Dendritic cell treated with granulocyte-macrophage colony-stimulating factor and Interleukin-4, amounts not matched to agents 40 ng/mL and 50 ng/mL, for 4 days (primary cell): ENCODE measurements around the gene RABGGTA.

Experiments
- H3K27ac Mint-ChIP-seq: one replicate; pipeline ENCODE4 v1.8.0; 2022; ENCODE audit warnings: mild to moderate bottlenecking, mixed read lengths
- H3K27me3 Mint-ChIP-seq: one replicate; pipeline ENCODE4 v1.8.0; 2022; ENCODE audit warnings: mild to moderate bottlenecking, mixed read lengths
- H3K36me3 Mint-ChIP-seq: one replicate; pipeline ENCODE4 v1.8.0; 2022; ENCODE audit warnings: low read depth, mixed read lengths
- H3K4me1 Mint-ChIP-seq: one replicate; pipeline ENCODE4 v1.8.0; 2022; ENCODE audit warnings: low read depth, mixed read lengths
- H3K4me3 Mint-ChIP-seq: one replicate; pipeline ENCODE4 v1.8.0; 2022; ENCODE audit warnings: mild to moderate bottlenecking, moderate library complexity, mixed read lengths
- H3K9me3 Mint-ChIP-seq: one replicate; pipeline ENCODE4 v1.8.0; 2022; ENCODE audit warnings: mixed read lengths
- intact Hi-C: fragments of 100-400 bp; cut with micrococcal nuclease; formaldehyde crosslinking; loops from one replicate; pipeline ENCODE4 v1.15.0; 2022

Gene RABGGTA

GRCh38 chr14:24264298-24264697 is 7.1 kb downstream of the RABGGTA start:
- H3K4me3 Mint-ChIP-seq: no peak overlapping the region
- peaks cover 20% of the 10 kb centered on the region for H3K4me1 Mint-ChIP-seq
- no peaks in the 10 kb centered on the region for H3K9me3 Mint-ChIP-seq
- H3K36me3 Mint-ChIP-seq: peaks cover 72% of the 10 kb centered on the region
- no peaks in the 10 kb centered on the region for H3K27me3 Mint-ChIP-seq
- no peak overlapping the region for H3K27ac Mint-ChIP-seq
- intact Hi-C loops: no loop called here

GRCh38 chr14:24263848-24264247 is 7.5 kb downstream of the RABGGTA start:
- Mint-ChIP-seq H3K36me3 (peaks cover 72% of the 10 kb centered on the region), H3K4me1 (peaks cover 18% of the 10 kb centered on the region), H3K27ac (no peak overlapping the region), H3K27me3 (no peaks in the 10 kb centered on the region), H3K9me3 (no peaks in the 10 kb centered on the region), H3K4me3 (no peak overlapping the region)
- intact Hi-C loops: no loop called here

GRCh38 chr14:24262821-24263733 is 8.3 kb downstream of the RABGGTA start, which contains the start of gene TGM1:
TSS of gene TGM1 (minus strand) at chr14:24263177. CDS start at chr14:24262352, 825 bp downstream.
- Mint-ChIP-seq H3K4me1 (peaks cover 18% of the 10 kb centered on the region), H3K27ac (no peak within 1 kb of the TSS), H3K9me3 (no peaks in the 10 kb centered on the region), H3K27me3 (no peaks in the 10 kb centered on the region), H3K36me3 (peaks cover 72% of the 10 kb centered on the region), H3K4me3 (no peak within 1 kb of the TSS)
- intact Hi-C loops: no loop called here

GRCh38 chr14:24261969-24262327 is 9.4 kb downstream of the RABGGTA start:
- Mint-ChIP-seq H3K4me1 (peaks cover 13% of the 10 kb centered on the region), H3K9me3 (no peaks in the 10 kb centered on the region), H3K4me3 (no peak overlapping the region), H3K27me3 (no peaks in the 10 kb centered on the region), H3K27ac (no peak overlapping the region), H3K36me3 (peaks cover 66% of the 10 kb centered on the region)
- intact Hi-C loops: no loop called here

DNA sequence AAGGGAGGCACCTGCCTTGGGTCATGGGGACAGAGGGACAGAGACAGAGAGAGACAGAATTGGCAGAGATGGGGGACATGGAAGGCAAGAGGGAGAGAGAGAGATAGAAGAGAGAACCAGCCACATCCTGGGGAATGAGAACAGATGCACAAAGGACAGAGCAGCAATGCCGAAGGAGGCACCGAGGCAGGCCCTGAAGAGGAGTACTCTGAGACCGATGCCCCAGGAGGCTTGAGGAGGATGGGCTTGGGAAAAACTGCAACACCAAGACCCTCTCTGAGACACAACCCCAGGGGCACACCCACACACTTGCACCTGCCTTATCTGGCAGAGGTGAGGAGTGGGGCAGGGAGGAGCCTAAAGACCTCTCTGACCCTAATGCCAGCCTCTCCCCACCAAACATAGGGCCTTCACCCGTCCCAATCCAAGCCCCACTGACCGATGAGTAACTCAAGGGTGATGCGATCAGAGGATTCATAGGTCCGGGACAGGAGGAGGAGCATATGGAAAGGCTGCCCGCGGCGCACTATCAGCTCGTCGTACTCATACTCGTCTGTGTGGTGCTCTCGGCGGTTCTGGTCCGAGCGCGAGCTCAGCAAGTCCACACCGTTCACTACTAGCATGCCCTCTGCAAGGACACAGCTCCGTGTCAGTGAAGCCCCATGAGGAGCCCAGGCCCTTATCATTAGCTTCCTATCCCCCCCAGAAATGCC is 10.0 kb downstream of the RABGGTA start:
- Mint-ChIP-seq H3K4me3 (no peak overlapping the region), H3K27me3 (no peaks in the 10 kb centered on the region), H3K27ac (no peak overlapping the region)

GRCh38 chr14:24260780-24261157 is 10.6 kb downstream of the RABGGTA start:
- H3K4me1 Mint-ChIP-seq: peaks cover 1% of the 10 kb centered on the region
- no peaks in the 10 kb centered on the region for H3K9me3 Mint-ChIP-seq
- peaks cover 62% of the 10 kb centered on the region for H3K36me3 Mint-ChIP-seq
- H3K4me3 Mint-ChIP-seq: no peak overlapping the region
- intact Hi-C loops: no loop called here
- H3K27ac Mint-ChIP-seq: no peak overlapping the region
- no peaks in the 10 kb centered on the region for H3K27me3 Mint-ChIP-seq

More for the DNA sequence above, 10.0 kb downstream of the RABGGTA start:
- peaks cover 64% of the 10 kb centered on the region for H3K36me3 Mint-ChIP-seq
- no peaks in the 10 kb centered on the region for H3K9me3 Mint-ChIP-seq
- intact Hi-C loops: no loop called here
- H3K4me1 Mint-ChIP-seq: peaks cover 8% of the 10 kb centered on the region

- Mint-ChIP-seq H3K27me3 (no peaks in the 10 kb centered on the region), H3K27ac (no peak overlapping the region), H3K4me3 (no peak overlapping the region), H3K36me3 (peaks cover 67% of the 10 kb centered on the region), H3K9me3 (no peaks in the 10 kb centered on the region), H3K4me1 (no peaks in the 10 kb centered on the region)
- intact Hi-C loops: no loop called here
These were observed 11.2 kb downstream of the RABGGTA start for GRCh38 chr14:24260026-24260779.

- no peak overlapping the region for H3K4me3 Mint-ChIP-seq
- H3K36me3 Mint-ChIP-seq: peaks cover 75% of the 10 kb centered on the region
- no peaks in the 10 kb centered on the region for H3K9me3 Mint-ChIP-seq
- no peaks in the 10 kb centered on the region for H3K27me3 Mint-ChIP-seq
- intact Hi-C loops: no loop called here
- H3K4me1 Mint-ChIP-seq: no peaks in the 10 kb centered on the region
- no peak overlapping the region for H3K27ac Mint-ChIP-seq
These were observed 11.9 kb downstream of the RABGGTA start for GRCh38 chr14:24259282-24260025.

DNA sequence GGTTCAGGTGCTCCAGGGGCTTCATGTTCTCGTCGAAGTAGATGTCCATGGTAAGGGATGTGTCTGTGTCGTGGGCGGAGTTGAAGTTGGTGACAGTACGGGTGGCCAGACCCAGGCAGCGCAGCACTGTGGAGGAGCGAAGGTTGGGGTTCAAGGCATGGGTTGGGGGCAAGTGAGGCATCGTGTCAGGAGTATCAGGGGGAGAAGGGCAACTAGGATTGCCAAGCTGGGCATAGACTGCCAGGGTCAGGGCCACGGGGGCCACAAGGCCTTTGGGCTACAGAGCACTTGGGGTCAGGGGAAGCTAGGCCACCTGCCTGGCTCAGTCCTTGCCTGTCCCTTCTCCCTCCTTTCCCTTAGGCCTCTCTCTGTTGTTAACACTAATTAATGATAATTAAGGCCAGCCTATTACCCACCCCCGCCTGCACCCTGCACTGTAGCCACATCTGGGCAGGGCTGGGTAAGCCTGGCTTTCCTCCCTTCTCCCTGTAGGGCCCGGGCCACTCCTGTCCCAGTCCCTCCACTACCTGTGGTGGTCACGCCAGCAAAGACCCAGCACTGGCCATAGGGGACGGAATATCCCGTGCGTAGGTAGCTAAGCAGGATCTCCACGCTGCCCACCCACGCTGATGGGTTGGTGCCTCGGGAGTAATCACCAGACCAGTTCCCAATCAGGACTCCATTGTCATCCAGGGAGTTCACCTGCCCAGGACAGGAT is 12.7 kb downstream of the RABGGTA start:
- no peaks in the 10 kb centered on the region for H3K27me3 Mint-ChIP-seq
- intact Hi-C loops: no loop called here
- no peaks in the 10 kb centered on the region for H3K4me1 Mint-ChIP-seq
- no peak overlapping the region for H3K4me3 Mint-ChIP-seq
- H3K27ac Mint-ChIP-seq: no peak overlapping the region
- peaks cover 76% of the 10 kb centered on the region for H3K36me3 Mint-ChIP-seq
- no peaks in the 10 kb centered on the region for H3K9me3 Mint-ChIP-seq

GRCh38 chr14:24258119-24258518 is 13.3 kb downstream of the RABGGTA start:
- peaks cover 78% of the 10 kb centered on the region for H3K36me3 Mint-ChIP-seq
- no peaks in the 10 kb centered on the region for H3K27me3 Mint-ChIP-seq
- H3K27ac Mint-ChIP-seq: no peak overlapping the region
- H3K4me1 Mint-ChIP-seq: no peaks in the 10 kb centered on the region
- no peak overlapping the region for H3K4me3 Mint-ChIP-seq
- intact Hi-C loops: no loop called here
- H3K9me3 Mint-ChIP-seq: no peaks in the 10 kb centered on the region

DNA sequence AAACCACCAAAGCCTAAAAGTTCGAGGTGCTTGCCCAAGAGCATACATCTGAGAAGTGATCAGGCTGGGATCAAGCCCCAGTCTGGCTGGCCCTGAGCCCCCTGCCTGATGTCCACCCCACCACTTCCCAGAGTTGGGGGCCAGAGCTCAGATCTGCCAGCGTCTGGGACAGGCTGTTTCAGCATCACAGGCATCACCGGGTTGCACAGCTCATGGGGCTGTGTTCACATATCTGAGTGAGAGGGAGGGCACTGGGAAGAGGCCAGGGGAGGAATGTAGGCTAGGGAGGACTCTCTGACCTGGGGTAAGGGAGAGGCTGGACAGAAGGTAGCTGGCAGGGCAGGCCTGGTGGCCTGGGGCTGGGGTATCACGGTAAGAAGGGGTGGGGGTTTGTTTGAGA is 14.4 kb downstream of the RABGGTA start:
- H3K4me3 Mint-ChIP-seq: no peak overlapping the region
- H3K9me3 Mint-ChIP-seq: no peaks in the 10 kb centered on the region
- H3K4me1 Mint-ChIP-seq: no peaks in the 10 kb centered on the region
- H3K27me3 Mint-ChIP-seq: no peaks in the 10 kb centered on the region
- intact Hi-C loops: no loop called here
- peaks cover 71% of the 10 kb centered on the region for H3K36me3 Mint-ChIP-seq
- H3K27ac Mint-ChIP-seq: no peak overlapping the region

GRCh38 chr14:24255931-24256711 is 15.3 kb downstream of the RABGGTA start:
- no peak overlapping the region for H3K27ac Mint-ChIP-seq
- peaks cover 5% of the 10 kb centered on the region for H3K4me1 Mint-ChIP-seq
- intact Hi-C loops: no loop called here
- peaks cover 68% of the 10 kb centered on the region for H3K36me3 Mint-ChIP-seq
- H3K4me3 Mint-ChIP-seq: no peak overlapping the region
- H3K27me3 Mint-ChIP-seq: no peaks in the 10 kb centered on the region
- H3K9me3 Mint-ChIP-seq: no peaks in the 10 kb centered on the region
